ENCODE results near the gene DGCR6.
"Not testable (repeated sequence)": the region's sequence is repeated elsewhere in the genome, so short reads cannot be mapped to it uniquely, and the experiment has no call there.

The DGCR6 gene

DNA sequence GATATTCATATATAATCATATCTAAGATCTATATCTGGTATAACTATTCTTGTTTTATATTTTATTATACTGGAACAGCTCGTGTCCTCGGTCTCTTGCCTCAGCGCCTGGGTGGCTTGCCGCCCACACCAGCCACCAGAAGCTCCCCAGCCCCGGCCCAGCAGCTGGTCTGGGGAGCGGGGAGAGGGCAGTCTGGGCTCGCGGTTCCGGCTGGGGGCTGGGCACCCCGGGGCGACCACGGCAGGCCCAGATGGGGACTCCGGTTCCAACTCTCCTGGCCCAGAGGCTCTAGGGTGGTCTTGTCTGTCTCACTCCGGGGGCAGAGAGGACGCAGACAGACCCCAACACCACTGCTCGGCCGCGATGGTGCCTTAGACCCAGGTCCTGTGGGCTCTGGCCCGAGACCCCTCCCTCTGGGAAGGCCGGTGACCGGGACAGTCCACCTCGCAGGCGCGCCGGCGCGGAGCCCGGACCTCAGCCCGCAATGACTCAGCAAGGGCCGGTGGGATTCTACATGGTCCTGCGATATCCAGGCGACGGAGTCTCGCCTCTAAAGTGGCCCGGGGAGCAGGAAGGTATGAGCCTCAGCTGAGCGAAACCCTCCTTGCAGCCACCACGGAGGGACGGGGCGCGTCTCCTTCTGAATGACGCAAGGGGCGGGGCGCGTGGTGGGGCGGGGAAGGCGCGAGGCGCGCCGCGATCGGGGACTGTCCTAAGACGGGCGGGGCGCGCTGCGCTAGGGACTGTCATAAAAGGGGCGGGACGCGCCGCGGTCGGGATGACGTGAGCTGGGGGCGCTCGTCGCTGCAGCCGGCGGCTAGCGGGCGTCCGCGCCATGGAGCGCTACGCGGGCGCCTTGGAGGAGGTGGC lies at the start of gene DGCR6:
DGCR6 (plus strand) TSS at position 781 of the 870 bp plus-strand sequence; CDS start at position 836, 55 bp downstream.
- no peak for DNase-seq

DNA sequence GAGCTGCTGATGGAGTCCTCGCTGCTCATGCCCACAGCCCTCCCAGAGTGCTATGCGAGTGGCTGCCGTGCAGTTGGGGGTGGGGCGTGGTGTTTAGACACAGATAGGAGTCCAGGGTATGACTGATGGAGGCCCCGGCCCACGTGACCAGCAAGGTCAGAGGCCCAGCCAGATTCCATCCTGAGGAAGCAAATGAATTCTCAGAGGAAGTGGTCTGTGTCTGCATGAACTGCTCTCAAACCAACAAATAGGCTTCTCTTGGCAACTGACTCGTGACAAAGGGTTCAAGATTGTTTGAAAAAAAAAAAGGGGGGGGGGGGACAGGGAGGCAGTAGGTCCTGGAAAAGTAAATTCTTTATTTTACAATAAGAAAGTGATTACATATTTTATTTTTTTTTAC lies 46.8 kb upstream of the DGCR6 start:
- DNase-seq: not testable (repeated sequence)

DNA sequence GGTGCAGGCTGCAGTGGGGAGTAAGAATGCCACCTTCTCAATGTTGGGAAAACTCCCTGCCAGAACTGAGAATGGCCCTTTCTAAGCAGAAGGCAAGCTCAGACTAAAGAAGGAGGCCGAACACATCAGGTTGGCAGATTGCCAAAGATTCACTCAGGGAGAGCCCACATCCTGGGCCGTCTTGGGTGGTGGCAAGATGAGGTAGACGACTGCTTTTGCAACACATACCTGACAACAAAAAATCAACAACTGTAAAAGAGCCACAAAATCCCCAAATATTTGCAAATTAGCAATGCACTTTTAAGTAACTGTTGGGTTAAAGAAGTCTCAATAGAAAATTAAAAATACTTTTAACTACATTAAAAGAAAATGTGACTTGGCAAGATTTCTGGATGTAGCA lies 24.9 kb upstream of the DGCR6 start:
- not testable (repeated sequence) for DNase-seq

DNA sequence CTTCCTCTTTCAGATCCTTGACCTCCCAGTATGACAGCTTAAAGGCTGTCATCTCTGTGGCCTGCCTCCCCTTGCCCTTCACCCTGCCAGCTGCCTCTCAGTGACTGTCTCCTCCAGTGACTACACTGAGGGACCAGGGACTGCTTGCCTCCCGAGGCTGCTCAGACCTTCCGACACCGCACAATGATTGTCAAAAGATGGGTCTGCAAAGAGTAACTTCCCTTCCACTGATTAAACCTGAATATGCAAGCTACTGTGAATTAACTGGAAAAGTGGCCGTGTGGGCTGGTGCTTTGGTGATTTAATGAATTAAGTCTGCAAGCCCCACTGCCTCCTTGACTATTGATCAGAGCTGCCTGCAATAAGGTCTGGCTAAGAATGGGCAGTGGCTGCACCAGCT lies 21.7 kb upstream of the DGCR6 start:
- DNase-seq: not testable (repeated sequence)

DNA sequence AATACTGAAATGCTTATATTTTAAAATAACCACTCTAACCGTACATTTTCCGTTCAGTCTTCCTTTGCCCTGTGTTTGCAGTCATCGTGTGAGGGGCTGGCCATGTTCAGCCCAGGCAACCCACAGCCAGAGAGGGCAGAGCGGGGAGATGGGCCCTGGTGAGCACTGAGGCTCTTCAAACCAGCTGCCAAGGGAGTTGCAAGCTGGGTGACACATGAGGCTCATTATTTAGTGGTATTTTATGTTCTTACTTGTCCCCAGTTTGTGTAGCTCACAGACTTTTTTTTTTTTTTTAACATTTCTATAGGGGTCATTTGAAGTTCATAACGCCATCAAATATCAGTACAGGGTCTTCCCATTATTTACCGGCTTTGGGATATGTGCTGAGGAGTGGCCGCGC lies 18.0 kb upstream of the DGCR6 start:
- DNase-seq: no peak

DNA sequence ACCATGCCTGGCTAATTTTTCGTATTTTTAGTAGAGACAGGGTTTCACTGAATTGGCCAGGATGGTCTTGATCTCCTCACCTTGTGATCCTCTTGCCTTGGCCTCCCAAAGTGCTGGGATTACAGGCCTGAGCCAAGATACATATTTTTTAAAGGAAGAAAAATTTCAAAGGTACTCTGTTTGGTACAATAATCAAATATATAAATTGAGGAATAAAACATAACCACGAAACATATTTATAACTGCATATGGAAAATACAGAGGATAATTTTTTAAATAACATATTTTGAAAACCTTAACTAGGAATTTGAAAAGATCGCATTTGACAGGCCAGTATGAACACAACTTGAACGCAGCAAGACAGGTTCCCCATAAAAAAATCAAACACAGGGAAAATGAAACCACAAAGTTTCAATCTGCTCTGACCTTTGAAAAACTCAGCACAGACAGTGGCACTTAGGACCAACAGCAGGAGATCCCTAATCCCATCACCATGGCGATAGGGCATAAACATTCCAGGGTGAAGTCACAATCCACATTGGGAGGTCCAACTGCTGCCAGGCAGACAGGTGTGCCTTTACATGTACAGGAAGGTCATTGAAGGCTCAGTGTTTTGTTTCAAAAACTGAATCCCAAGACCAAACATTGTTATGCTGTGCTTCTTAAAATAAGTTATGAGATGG lies 15.5 kb upstream of the DGCR6 start:
- DNase-seq: not testable (repeated sequence)

DNA sequence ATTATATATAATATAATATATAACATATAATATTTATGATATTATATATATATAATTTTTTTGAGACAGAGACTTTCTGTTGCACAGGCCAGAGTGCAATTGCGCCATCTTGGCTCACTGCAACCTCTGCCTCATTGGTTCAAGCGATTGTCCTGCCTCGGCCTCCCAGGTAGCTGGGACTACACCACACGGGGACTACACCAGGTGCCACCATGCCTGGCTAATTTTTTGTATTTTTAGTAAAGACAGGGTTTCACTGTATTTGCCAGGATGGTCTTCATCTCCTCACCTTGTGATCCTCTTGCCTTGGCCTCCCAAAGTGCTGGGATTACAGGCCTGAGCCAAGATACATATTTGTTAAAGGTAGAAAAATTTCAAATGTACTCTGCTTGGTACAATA lies 12.3 kb upstream of the DGCR6 start:
- DNase-seq: not testable (repeated sequence)

DNA sequence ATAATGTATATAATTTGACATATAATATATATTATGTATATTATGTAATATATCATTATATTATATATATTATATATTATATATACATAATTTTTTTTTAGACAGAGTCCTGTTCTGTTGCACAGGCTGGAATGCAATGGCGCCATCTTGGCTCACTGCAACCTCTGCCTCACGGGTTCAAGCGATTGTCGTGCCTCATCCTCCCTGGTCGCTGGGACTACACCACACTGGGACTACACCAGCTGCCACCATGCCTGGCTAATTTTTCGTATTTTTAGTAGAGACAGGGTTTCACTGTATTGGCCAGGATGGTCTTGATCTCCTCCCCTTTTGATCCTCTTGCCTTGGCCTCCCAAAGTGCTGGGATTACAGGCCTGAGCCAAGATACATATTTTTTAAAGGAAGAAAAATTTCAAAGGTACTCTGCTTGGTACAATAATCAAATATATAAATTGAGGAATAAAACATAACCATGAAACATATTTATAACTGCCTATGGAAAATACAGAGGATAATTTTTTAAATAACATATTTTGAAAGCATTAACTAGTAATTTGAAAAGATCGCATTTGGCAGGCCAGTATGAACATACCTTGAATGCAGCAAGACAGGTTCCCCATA lies 10.0 kb upstream of the DGCR6 start:
- DNase-seq: not testable (repeated sequence)

DNA sequence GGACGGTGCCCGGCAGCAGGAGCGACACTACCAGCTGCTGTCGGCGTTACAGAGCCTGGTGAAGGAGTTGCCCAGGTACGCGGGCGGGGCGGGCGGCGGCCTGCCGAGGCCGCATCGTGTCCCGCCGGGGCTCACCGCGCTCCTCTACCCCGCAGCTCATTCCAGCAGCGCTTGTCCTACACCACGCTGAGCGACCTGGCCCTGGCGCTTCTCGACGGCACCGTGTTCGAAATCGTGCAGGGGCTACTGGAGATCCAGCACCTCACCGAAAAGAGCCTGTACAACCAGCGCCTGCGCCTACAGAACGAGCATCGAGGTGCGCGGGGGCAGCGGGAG lies 258 bp downstream of the DGCR6 start:
- not testable (repeated sequence) for DNase-seq

DNA sequence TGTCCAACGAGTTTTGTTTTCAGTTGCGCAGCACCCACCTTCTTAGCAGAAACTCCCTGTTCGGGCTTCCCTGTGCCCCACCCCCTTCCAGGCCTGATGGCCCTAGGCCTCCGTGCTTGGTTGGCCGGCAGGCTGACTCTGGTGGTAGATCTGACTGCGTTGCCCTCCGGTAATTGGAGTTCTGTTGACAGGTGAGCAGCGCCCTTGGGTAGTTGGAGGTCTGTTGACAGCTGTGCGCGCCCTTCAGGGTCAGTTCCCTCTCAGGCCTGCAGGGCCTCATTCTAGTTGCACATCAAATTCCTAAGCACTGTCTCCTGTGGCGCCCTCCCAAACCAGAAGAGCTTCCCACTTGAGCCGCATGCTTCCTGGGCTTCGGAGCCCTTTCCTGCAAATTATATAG lies 776 bp downstream of the DGCR6 start:
- DNase-seq: no peak

DNA sequence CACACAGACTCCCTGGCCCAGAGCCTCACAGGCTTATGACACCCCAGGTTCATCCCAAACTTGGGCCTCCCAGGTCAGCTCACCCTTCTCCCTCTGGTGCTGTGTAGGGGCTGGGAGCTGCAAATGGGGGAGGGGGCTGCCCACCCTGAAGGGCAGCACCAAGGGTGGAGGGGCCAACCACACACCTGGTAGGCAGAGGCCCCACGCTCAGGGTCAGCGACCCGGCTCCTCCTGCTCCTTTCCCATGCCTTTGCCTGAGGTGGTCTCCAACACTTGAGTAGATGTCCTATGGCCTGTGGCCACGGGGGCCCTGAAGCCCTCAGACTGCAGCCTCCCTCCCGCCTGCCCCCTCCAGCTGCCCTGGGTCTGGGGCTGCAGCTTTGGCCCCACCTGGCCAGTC lies 3.4 kb downstream of the DGCR6 start:
- DNase-seq: no peak

DNA sequence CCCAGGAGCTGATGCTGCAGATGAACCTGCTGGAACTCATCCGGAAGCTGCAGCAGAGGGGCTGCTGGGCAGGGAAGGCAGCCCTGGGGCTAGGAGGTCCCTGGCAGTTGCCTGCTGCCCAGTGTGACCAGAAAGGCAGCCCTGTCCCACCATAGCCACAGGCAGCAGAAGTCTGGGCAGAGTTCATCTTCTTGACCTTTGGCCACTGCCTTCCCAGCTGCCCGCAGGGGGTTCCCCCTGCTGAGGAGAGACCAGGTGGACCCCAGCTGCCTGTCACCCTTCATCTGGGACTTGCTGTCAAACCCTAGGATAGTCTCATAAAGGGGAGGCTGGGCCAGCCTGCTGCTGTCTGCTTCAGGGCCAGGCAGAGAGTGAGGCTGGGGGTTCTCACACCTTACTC lies 5.4 kb downstream of the DGCR6 start:
- not testable (repeated sequence) for DNase-seq

DNA sequence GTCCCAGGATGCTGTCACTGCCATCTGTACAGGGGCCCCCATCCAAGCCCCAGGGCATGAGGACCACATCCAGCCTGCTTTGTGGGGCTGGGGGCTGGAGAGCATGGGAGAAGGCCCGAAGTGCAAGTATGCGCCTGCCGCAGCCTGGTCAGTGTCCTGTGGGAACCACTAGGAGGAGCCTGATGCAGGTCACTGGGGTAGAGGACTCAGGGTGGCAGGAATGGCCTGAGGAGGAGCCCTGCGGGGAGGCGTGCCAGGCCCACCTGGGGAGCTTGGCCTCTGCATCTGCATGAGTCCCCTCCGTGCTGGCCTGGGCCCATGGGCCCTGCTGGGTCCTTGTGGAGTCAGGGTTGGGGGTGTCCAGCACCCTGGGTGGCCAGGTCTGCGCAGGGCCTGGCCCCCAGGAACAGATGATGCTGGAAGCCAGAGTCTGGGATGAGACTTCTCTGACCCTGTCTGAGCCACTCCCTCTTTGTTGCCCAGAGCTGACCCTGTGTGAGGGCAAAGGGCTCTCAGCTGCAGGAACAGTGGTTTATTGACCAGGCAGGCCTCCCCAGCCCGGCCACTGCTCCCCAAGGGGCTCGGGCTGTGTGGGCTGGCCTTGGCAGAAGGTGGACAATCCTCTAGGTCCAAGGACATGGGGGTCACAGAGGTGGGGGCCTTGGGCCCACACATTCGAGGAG lies 6.3 kb downstream of the DGCR6 start:
- DNase-seq: not testable (repeated sequence)

DNA sequence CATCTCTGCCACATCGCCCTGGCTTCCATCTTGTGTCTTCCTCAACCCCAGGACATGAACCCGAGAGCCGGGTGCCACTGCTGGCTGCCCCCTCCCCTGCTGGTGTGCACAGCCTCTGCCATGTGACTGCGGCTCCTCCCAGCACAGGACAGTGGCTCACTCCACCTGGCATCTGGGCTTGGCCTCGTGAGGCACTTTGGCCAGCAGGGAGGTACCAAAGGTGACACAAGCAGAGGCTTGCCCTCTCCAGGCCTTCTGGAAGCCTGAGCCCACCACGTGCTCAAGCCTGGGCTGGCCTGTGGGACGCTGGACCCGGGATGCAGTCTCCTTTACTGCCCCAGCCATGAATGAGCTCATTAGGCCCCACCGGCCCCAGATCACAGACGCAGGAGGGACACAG lies 8.4 kb downstream of the DGCR6 start:
- DNase-seq: not testable (repeated sequence)

DNA sequence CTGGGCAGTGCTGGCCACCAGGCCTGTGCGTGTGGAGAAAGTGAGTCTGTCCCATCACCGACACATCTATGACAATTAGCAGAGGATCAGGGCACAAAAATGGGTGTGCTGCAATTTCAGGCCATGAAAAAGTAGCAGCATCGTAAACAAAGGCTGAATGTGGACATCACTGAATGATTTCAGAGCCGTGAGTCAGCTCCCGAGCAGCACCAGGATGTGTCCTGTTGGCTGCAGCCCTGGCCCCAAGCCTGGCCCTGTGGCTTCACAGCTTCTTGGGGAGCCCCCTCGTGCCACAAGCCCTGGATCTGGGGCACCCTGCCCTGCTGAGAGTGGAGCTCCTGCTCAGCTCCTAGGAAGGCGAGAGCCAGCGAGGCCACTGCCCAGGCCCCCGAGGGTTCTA lies 9.4 kb downstream of the DGCR6 start:
- not testable (repeated sequence) for DNase-seq

DNA sequence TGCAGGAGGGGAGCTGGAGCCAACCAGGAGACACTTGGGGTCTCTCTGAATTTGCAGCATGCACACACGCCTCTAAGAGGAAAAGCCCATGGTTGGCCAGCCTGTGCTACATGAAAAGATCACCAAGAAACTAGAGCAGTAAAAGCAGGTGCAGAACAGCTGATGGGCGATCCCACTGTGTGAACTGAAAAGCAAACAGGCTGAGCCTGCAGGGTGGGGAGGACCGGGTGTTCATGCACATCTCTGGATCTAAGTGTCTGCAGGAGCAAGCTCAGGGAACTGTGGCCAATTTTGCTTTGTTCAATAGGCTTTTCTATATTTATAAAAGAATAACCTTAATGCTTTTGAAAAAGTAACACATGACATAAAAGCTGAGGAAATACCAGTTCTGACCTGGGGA lies 11.7 kb downstream of the DGCR6 start:
- not testable (repeated sequence) for DNase-seq

DNA sequence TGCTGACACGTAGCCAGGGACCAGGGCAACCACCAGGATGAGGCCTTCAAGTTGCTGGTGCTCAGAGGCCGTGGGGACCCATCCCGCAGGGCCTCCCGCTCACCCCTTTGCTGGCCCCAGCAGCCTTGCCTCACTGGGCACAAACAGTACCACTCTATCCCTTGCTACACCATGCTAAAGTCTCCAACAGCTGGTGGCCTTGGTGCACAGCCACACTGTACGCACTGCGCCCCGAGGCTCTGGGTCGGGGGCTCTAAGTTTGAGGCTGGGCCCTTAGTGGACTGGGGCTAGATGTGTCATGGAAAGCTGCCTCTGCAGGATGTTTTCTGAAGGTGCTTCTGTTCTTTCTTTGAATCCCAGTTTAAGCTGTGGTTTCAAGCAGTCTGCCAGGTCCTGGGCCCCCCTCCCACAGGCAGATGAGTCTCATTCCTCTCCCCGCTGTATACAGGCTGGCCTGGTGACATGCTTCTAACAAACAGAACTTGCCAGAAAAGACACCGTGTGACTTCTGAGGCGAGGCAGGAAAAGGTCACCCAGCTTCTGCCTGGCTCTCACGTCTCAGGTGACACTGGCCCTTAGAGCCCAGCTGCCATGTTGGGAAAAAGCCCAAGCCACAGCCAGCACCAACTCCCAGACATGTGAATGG lies 14.3 kb downstream of the DGCR6 start:
- DNase-seq: not testable (repeated sequence)

DNA sequence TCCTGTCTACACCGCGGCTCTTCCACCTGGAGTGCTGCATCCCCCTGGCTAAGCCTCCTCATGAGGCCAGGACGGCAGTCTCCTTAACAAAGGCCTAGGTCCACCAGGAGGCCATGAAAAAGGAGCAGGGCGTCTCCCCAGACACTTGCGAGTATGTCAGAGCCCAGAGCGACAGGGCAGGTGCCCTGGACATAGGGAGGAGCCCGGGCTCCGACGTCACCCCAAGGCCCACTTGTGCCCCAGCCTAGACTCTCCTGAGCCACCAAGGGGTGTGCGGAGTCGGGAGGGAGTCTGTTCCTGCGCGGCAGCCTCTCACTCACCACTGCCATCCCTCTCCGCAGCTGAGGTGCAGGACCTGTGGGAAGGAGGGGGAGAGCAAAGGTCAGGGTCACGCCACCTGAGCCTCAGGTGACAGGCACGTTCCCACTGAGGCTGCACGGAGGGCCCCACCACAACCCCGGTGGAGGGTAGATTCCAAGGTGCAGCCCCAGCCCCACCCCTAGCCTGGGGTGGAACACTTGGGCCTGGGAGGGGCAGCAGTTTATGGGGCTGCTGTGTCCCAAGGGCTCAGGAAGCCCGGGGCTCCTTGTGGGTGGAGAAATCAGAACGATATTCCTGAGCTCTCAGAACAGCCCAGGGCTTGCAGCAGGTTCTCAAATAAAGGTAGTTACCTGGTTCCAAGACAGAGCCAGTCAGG lies 19.4 kb downstream of the DGCR6 start:
- no peak for DNase-seq

DNA sequence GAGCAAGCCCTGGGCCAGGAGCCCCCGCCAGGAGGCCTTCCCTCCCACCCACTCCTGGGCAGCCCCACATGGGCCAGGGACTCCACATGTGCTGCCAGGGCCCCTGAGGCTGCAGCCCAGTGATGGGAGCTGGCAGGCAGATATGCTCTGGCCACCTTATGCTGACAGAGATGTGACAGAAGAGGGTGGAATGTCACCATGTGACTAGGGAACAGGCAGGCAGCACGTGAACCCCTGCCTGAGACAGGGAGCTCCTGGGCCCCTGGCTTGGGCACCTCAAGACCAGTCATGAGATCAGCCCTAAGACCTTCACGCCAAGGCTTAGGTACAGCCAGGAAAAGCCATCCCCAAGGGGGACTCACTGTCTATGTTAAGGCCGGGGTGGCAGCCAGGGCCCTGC lies 20.9 kb downstream of the DGCR6 start:
- DNase-seq: no peak

DNA sequence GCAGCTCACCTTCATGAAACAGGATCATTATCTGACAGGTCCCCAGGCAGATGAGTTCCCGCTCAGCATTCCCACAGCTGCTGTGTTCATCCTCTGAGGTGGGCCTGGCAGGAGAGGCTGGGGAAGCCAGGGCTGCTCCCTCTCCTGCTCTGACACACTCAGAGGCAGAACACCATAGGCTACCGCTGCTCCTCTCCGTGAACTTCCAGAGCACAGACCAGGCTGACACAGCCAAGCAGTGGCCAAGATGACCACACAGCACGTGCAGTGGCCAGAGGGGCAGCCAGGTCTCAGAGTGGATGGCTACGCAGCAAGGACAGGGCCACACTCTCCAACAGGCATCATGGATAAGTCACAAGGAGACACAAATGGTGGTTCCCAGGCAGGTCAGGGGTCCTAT lies 21.5 kb downstream of the DGCR6 start:
- DNase-seq: no peak

DNA sequence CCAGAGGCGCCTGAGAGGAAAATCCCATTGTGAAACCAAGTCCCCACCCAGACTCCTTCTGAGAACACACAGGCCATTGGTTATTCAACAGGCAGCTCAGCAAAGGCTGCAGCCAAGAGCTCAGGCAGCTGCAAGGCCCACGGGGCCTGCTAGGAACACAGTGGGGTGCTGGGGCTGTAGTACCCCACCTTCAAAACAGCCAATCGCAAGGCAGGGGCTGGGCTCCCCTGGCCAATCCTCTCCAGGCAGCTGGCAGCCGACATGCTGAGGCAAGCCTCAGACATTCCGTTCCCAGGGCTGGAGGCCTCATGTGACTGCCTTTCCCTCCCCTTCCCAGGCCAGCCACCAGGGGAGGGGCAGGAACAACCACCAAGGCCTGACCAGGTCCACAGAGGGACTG lies 23.3 kb downstream of the DGCR6 start:
- DNase-seq: no peak

Measured in NCI-H2029 treated with DMSO at 0.1 percent for 48 hours (cell line).